ENCODE results near the gene GSTP1. TPM values are rescaled to one million over a fixed set of nuclear protein-coding genes. Genes with fewer than 3 reads are reported as not detected.
A peak's percentile ranks its signal among the peaks of the same experiment; 100 is the strongest.

The GSTP1 gene
- total and polyA plus RNA-seq, 9 of the 15 experiments (the other 6 are each of a cell fraction or from before 2014, with no cell fraction given) = 592 to 2,150 (median 1,204) TPM

DNA sequence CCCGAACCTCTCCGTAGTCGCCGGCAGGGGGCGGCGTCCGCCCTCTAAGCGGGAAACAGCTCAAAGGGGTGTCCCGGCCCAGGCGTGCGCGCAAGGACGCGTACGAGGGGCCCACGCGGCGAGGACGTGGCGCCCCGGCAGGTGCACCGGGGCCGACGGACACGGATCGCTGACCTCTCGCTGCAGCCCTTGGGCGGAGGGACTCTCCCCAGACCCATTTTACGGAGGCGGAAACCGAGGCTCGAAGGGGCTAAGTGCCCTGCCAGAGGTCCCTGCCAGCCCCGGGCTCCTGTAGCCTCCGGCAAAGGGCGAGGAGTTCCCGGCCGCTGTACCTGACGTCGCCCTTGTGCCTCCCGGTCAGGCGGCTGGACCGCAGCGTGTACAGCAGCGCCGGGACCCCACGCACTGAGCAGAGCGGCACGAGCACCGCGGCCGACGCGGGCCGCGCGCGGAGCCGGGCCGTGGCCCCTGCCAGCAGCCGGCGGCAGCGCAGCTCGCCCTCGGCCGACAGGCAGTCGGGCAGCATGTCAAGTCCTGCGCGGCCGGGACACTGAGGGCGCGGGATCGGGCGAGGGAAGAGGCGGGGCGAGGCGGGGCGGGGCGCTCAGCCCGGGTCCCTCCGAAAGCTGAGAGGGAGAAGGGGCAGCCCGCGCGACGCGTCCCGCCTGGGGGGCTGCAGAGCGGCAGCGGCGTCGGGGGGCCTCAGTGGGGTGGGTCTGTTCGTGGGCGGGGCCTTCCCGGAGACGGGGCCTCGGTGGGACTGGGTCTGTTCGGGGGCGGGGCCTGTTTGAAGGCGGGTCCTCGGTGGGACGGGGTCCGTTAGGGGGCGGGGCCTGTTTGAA lies 46.0 kb downstream of the GSTP1 start, which contains the start of gene NUDT8 (continued):
- TF ChIP-seq, protein P1, sequence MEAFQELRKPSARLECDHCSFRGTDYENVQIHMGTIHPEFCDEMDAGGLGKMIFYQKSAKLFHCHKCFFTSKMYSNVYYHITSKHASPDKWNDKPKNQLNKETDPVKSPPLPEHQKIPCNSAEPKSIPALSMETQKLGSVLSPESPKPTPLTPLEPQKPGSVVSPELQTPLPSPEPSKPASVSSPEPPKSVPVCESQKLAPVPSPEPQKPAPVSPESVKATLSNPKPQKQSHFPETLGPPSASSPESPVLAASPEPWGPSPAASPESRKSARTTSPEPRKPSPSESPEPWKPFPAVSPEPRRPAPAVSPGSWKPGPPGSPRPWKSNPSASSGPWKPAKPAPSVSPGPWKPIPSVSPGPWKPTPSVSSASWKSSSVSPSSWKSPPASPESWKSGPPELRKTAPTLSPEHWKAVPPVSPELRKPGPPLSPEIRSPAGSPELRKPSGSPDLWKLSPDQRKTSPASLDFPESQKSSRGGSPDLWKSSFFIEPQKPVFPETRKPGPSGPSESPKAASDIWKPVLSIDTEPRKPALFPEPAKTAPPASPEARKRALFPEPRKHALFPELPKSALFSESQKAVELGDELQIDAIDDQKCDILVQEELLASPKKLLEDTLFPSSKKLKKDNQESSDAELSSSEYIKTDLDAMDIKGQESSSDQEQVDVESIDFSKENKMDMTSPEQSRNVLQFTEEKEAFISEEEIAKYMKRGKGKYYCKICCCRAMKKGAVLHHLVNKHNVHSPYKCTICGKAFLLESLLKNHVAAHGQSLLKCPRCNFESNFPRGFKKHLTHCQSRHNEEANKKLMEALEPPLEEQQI (IDR thresholded peaks at IDR 0.05) = no peak
- TF ChIP-seq, protein P2, sequence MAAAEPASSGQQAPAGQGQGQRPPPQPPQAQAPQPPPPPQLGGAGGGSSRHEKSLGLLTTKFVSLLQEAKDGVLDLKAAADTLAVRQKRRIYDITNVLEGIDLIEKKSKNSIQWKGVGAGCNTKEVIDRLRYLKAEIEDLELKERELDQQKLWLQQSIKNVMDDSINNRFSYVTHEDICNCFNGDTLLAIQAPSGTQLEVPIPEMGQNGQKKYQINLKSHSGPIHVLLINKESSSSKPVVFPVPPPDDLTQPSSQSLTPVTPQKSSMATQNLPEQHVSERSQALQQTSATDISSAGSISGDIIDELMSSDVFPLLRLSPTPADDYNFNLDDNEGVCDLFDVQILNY (CRISPR knock-in tag; IDR thresholded peaks at IDR 0.05) = peak; percentile 83; the same call in 1 of the 2 replicates
- no peak for TF ChIP-seq TEAD4 (IDR thresholded peaks at IDR 0.05; ENCODE audit: low read length)
- TF ChIP-seq TEAD4 (CRISPR knock-in tag; IDR thresholded peaks at IDR 0.05; ENCODE audit: borderline replicate concordance) = peak; percentile 83; the same call in 1 of the 2 replicates
- no peak for TF ChIP-seq NCOR1 (IDR thresholded peaks at IDR 0.05)
- 0 out of 2 replicates have a peak, but pooled peaks have one; percentile 37 for TF ChIP-seq BRD4 (IDR thresholded peaks at IDR 0.05)
- no peak for TF ChIP-seq ZNF589 (CRISPR knock-in tag; IDR thresholded peaks at IDR 0.05; ENCODE audit: low read depth)
- TF ChIP-seq, protein P3, sequence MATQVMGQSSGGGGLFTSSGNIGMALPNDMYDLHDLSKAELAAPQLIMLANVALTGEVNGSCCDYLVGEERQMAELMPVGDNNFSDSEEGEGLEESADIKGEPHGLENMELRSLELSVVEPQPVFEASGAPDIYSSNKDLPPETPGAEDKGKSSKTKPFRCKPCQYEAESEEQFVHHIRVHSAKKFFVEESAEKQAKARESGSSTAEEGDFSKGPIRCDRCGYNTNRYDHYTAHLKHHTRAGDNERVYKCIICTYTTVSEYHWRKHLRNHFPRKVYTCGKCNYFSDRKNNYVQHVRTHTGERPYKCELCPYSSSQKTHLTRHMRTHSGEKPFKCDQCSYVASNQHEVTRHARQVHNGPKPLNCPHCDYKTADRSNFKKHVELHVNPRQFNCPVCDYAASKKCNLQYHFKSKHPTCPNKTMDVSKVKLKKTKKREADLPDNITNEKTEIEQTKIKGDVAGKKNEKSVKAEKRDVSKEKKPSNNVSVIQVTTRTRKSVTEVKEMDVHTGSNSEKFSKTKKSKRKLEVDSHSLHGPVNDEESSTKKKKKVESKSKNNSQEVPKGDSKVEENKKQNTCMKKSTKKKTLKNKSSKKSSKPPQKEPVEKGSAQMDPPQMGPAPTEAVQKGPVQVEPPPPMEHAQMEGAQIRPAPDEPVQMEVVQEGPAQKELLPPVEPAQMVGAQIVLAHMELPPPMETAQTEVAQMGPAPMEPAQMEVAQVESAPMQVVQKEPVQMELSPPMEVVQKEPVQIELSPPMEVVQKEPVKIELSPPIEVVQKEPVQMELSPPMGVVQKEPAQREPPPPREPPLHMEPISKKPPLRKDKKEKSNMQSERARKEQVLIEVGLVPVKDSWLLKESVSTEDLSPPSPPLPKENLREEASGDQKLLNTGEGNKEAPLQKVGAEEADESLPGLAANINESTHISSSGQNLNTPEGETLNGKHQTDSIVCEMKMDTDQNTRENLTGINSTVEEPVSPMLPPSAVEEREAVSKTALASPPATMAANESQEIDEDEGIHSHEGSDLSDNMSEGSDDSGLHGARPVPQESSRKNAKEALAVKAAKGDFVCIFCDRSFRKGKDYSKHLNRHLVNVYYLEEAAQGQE (IDR thresholded peaks at IDR 0.05; ENCODE audit: borderline replicate concordance) = peak; percentile 58
- TF ChIP-seq, protein P3 (CRISPR knock-in tag; IDR thresholded peaks at IDR 0.05; ENCODE audit: low read depth) = peak; percentile 41; the same call in 1 of the 2 replicates
- no peak for TF ChIP-seq ZNF79 (CRISPR knock-in tag; IDR thresholded peaks at IDR 0.05; ENCODE audit: low read depth)
- TF ChIP-seq BRF1 (IDR thresholded peaks at IDR 0.05; ENCODE audit: borderline replicate concordance, extremely low read depth, insufficient read length) = no peak
- no peak for TF ChIP-seq CC2D1A (IDR thresholded peaks at IDR 0.05)
- peak; percentile 54 to 80; a peak in 3 of 4 replicates for TF ChIP-seq KDM1A (IDR thresholded peaks at IDR 0.05)
- 0 out of 2 replicates have a peak, but pooled peaks have one; percentile 48 for TF ChIP-seq ZNF41 (CRISPR knock-in tag; conservative IDR thresholded peaks at IDR 0.05)
